GM12878 (cell line): Measurements from ENCODE around the gene CATSPER4.

Experiments
- ATF2 ChIP-seq: IDR thresholded peaks from 2 replicates; pipeline ENCODE4 v1.6.1; 2012; ENCODE audit warnings: low read length, inconsistent platforms
- CTCF ChIP-seq, 3 experiments: IDR thresholded peaks in 2 of 3; conservative IDR thresholded peaks in 1 of 3; 2 replicates each; pipeline ENCODE4 v1.5.1; 2011; ENCODE audit warnings: low read depth in 3 of 3, low read length in 3 of 3, mild to moderate bottlenecking in 3 of 3, control low read depth in 2 of 3, moderate library complexity in 2 of 3, inconsistent platforms in 1 of 3, mixed read lengths in 1 of 3; ENCODE audit not compliant: control insufficient read depth in 2 of 3, insufficient read depth in 1 of 3; ENCODE audit errors: extremely low read depth in 1 of 3
- EP300 ChIP-seq, 2 experiments: fragments of 150-350 bp in 1 of 2; IDR thresholded peaks; 2 replicates each; pipeline ENCODE4 v1.6.1; 2011 to 2012; ENCODE audit warnings: low read depth in 2 of 2, low read length in 2 of 2, borderline replicate concordance in 1 of 2, improper control_type of control experiment in 1 of 2, inconsistent platforms in 1 of 2; ENCODE audit not compliant: control insufficient read depth in 1 of 2
- EZH2 ChIP-seq: IDR thresholded peaks from 2 replicates; pipeline ENCODE4 v1.6.1; 2012; ENCODE audit warnings: low read depth, mild to moderate bottlenecking, control low read depth, inconsistent platforms, low read length, borderline replicate concordance; ENCODE audit not compliant: control insufficient read depth
- MXI1 ChIP-seq: fragments of 150-350 bp; IDR thresholded peaks from 2 replicates; pipeline ENCODE4 v1.6.1; 2011; ENCODE audit warnings: low read depth, mild to moderate bottlenecking, inconsistent platforms, low read length, improper control_type of control experiment
- PAX5 ChIP-seq: IDR thresholded peaks from 2 replicates; pipeline ENCODE4 v1.6.1; 2011; ENCODE audit warnings: low read depth, low read length, borderline replicate concordance
- POLR2A ChIP-seq: IDR thresholded peaks from 2 replicates; pipeline ENCODE4 v1.6.1; 2011; ENCODE audit warnings: low read depth, mild to moderate bottlenecking, low read length
- ZNF687 ChIP-seq: fragments of 450-650 bp; IDR thresholded peaks from 2 replicates; pipeline ENCODE4 v1.6.1; 2017; ENCODE audit warnings: mild to moderate bottlenecking, moderate library complexity

- TF ChIP-seq EP300 (IDR thresholded peaks at IDR 0.05; ENCODE audit: borderline replicate concordance in 1 of 2, control insufficient read depth in 1 of 2, low read depth in 2 of 2, low read length in 2 of 2) (no peak), POLR2A (no peak), ATF2 (no peak), CTCF (IDR thresholded peaks at IDR 0.05 in 2 of 3, conservative IDR thresholded peaks at IDR 0.05 in 1 of 3; ENCODE audit: control insufficient read depth in 2 of 3, extremely low read depth in 1 of 3, insufficient read depth in 1 of 3, low read depth in 3 of 3, low read length in 3 of 3) (no peak), EZH2 (no peak), PAX5 (no peak), ZNF687 (no peak), MXI1 (no peak)
Measured at GRCh38 chr1:26162220-26162709, 28.1 kb upstream of the CATSPER4 start.
